ENCODE measurements around the gene CACNB2.
"Not testable (repeated sequence)": the region's sequence is repeated elsewhere in the genome, so short reads cannot be mapped to it uniquely, and the experiment has no call there.

CACNB2 gene

GRCh38 chr10:18149196-18149800 lies 9.1 kb downstream of the CACNB2 start:
- no peak for DNase-seq

GRCh38 chr10:18151356-18151890 lies 11.2 kb downstream of the CACNB2 start:
- DNase-seq: no peak

GRCh38 chr10:18153381-18153780 lies 13.2 kb downstream of the CACNB2 start:
- not testable (repeated sequence) for DNase-seq

- DNase-seq: no peak
These were observed 15.1 kb downstream of the CACNB2 start for GRCh38 chr10:18155321-18155720.

- not testable (repeated sequence) for DNase-seq
These were observed 16.6 kb downstream of the CACNB2 start for GRCh38 chr10:18156797-18157196.

GRCh38 chr10:18157881-18158280 lies 17.7 kb downstream of the CACNB2 start:
- DNase-seq: no peak

GRCh38 chr10:18158773-18159265 lies 18.6 kb downstream of the CACNB2 start:
- DNase-seq: no peak

GRCh38 chr10:18159557-18159956 lies 19.3 kb downstream of the CACNB2 start:
- no peak for DNase-seq

- DNase-seq: no peak
These were observed 21.9 kb downstream of the CACNB2 start for GRCh38 chr10:18162021-18162627.

- DNase-seq: no peak
These were observed 23.9 kb downstream of the CACNB2 start for GRCh38 chr10:18164093-18164492.

GRCh38 chr10:18164748-18165361 lies 24.6 kb downstream of the CACNB2 start:
- no peak for DNase-seq

- no peak for DNase-seq
These were observed 38.7 kb downstream of the CACNB2 start for GRCh38 chr10:18178854-18179483.

- DNase-seq: no peak
These were observed 39.7 kb downstream of the CACNB2 start for GRCh38 chr10:18179891-18180290.

- not testable (repeated sequence) for DNase-seq
These were observed 41.2 kb downstream of the CACNB2 start for GRCh38 chr10:18181382-18181781.

- no peak for DNase-seq
These were observed 45.4 kb downstream of the CACNB2 start for GRCh38 chr10:18185621-18186020.

GRCh38 chr10:18190840-18191239 lies 50.6 kb downstream of the CACNB2 start:
- no peak for DNase-seq

GRCh38 chr10:18194634-18195033 lies 54.4 kb downstream of the CACNB2 start:
- no peak for DNase-seq

- no peak for DNase-seq
These were observed 55.0 kb downstream of the CACNB2 start for GRCh38 chr10:18195060-18195799.

- no peak for DNase-seq
These were observed 56.8 kb downstream of the CACNB2 start for GRCh38 chr10:18196806-18197550.

- no peak for DNase-seq
These were observed 57.5 kb downstream of the CACNB2 start for GRCh38 chr10:18197706-18198105.

GRCh38 chr10:18201877-18202276 lies 61.7 kb downstream of the CACNB2 start:
- no peak for DNase-seq
